GM18508 (cell line): ENCODE results near the gene USP51.
"Not testable (repeated sequence)": the region's sequence is repeated elsewhere in the genome, so short reads cannot be mapped to it uniquely, and the experiment has no call there.

Experiments used
- ATAC-seq: cut with Tn5 transposase; IDR thresholded peaks from one replicate; pipeline ENCODE4 v1.9.1; 2021; ENCODE audit warnings: moderate number of reproducible peaks; ENCODE audit not compliant: insufficient read depth, unreplicated experiment

USP51 gene

GRCh38 chrX:55489314-55490009 lies at the start of gene USP51:
TSS of gene USP51 (minus strand) at chrX:55489848. CDS start at chrX:55488939, 909 bp downstream.
- peak; percentile 34 for ATAC-seq

GRCh38 chrX:55524487-55524886 lies 34.8 kb upstream of the USP51 start:
- ATAC-seq: no peak

DNA sequence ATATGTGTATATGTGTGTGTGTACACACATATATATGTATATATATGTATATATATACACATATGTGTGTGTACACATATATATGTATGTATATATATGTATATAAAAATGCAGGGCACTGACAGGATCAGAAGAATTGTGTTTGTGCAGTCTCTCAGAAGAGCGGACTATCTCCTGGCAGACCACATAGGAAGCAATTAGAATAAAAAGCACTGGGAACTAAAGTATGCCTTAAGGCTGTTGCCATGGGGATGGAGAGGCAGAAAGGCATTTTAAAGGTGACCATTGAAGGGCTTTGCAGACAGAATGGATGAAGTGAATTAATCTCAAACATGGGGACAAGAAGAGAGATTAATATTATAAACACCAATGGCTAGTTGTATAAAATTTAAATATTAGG lies 33.7 kb upstream of the USP51 start:
- ATAC-seq: no peak

GRCh38 chrX:55522596-55523276 lies 33.1 kb upstream of the USP51 start:
- ATAC-seq: no peak

- ATAC-seq: no peak
These were observed 32.0 kb upstream of the USP51 start for GRCh38 chrX:55521687-55522086.

- not testable (repeated sequence) for ATAC-seq
These were observed 27.3 kb upstream of the USP51 start for GRCh38 chrX:55516794-55517481.

- ATAC-seq: not testable (repeated sequence)
These were observed 23.5 kb upstream of the USP51 start for GRCh38 chrX:55513045-55513737.

- ATAC-seq: not testable (repeated sequence)
These were observed 18.9 kb upstream of the USP51 start for GRCh38 chrX:55508410-55509152.

- ATAC-seq: not testable (repeated sequence)
These were observed 18.1 kb upstream of the USP51 start for GRCh38 chrX:55507699-55508098.

DNA sequence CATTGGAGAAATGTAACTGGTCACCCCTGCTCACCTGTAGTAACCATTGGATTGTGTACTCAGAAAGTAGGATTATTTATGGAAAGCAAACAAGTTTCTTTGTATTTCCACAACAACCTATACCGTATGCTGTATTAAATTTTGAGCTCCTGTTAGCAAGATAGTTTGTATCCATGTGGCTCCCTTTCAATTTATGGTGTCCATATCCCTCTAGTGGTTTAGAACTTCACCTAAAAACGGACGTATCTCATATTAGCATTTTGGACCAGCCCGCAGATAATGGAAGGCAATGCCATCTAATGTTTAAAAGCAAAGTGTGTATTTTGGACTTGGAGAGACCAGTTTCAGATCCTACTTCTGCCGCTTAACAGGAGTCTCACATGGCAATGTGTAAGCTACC lies 17.4 kb upstream of the USP51 start:
- ATAC-seq: not testable (repeated sequence)

- no peak for ATAC-seq
These were observed 1.3 kb upstream of the USP51 start for GRCh38 chrX:55490974-55491373.

DNA sequence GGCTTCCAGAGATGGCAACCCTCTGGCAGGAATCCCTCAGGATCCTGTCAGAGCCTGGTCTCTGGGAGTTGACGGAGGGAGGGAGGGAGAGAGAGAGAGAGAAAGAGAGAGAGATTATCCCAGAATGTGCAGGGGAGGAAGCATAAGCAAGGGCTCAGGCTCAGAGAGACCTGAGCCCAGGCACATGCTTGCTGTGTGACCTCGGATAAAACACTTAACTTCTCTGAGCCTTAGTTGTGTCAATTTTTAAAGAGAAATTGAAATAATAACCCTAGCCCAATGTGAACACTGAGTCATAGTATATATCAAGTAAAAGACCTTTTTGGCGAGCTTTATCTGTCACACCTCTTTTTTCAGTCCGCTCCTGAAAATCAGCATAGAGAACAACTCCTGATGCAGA lies 473 bp upstream of the USP51 start:
- ATAC-seq: no peak

DNA sequence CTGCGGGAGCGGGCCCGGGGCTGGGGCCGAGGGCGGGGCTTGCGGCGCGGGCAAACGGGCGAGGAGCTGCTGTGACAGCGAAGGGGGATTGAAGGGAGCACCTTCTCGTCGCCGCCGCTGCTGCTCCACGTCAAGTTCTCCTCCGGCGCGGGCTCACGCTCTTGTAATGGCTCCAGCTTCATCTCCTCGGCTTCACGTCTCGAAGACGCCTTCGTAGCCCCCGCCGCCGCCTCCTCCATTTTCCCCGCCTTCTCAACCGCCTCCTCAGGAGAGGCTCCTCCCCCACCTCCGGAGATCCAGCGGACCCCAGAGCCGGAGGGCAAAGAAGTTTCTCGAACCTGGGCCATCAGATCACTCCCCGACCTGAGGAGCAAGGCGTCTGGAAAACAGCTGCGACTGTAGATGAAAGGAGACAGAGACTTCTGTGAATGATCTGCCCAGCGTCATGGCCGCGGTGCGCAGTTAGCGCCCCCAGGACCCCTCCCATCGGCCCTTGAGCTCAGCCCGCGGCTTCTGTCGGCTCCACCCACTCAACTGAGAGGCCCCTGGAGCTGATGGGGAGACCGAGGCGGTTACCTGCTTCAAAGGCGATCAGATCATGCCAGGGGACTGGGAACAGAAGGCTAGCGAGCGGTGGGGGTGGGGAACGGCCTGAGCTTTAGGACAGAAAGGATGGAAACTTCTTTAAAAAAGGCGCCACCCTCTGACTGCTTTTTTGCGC lies 895 bp downstream of the USP51 start:
- ATAC-seq: no peak

- ATAC-seq: no peak
These were observed 1.5 kb downstream of the USP51 start for GRCh38 chrX:55488006-55488592.

GRCh38 chrX:55487143-55487542 lies 2.5 kb downstream of the USP51 start:
- no peak for ATAC-seq

- no peak for ATAC-seq
These were observed 2.9 kb downstream of the USP51 start for GRCh38 chrX:55486736-55487135.

GRCh38 chrX:55484948-55485347 lies 4.7 kb downstream of the USP51 start:
- ATAC-seq: no peak

- ATAC-seq: no peak
These were observed 9.1 kb downstream of the USP51 start for GRCh38 chrX:55480390-55481062.
